Mucosa of descending colon (tissue), 3 donors: ENCODE results near the gene ADAM22. TPM values are rescaled to one million over a fixed set of nuclear protein-coding genes. Genes with fewer than 3 reads are reported as not detected.
A peak's percentile ranks its signal among the peaks of the same experiment; 100 is the strongest.

Experiments
- ATAC-seq: fragments of 200-7000 bp; cut with Tn5 transposase; one replicate; pipeline ENCODE4 v1.9.1; 2020; ENCODE audit warnings: mild to moderate bottlenecking, moderate library complexity
- DNase-seq, 3 donors: peaks; one replicate each; pipeline ENCODE4 v3.0.0-alpha.2; 2020
- H3K36me3 ChIP-seq: fragments of 200-600 bp; one replicate; pipeline ENCODE4 v1.8.0; 2021; ENCODE audit warnings: low read depth, mild to moderate bottlenecking
- H3K4me1 ChIP-seq: fragments of 200-600 bp; one replicate; pipeline ENCODE4 v1.8.0; 2021; ENCODE audit warnings: low read depth, mild to moderate bottlenecking
- H3K4me3 ChIP-seq: fragments of 200-600 bp; one replicate; pipeline ENCODE4 v1.8.0; 2021; ENCODE audit warnings: mild to moderate bottlenecking
- H3K9me3 ChIP-seq: fragments of 200-600 bp; one replicate; pipeline ENCODE4 v1.8.0; 2021; ENCODE audit warnings: mild to moderate bottlenecking
- intact Hi-C, 2 donors: fragments of 100-400 bp; cut with DNase I in 1 of 2; cut with micrococcal nuclease in 1 of 2; formaldehyde crosslinking; loops; one replicate each; pipeline versions ENCODE4 v1.11.0 to v1.11.1; 2022; cut with DNase I, micrococcal nuclease
- total RNA-seq, 3 donors: library from RNA; stranded (reverse); fragmentation: NEBNext Ultra II Directional in 2 of 3; extraction: Animal tissue kit (Norgen Biotek cat#: 25700) in 2 of 3; gene quantifications; one replicate each; pipeline versions ENCODE4 v1.2.1 to v1.2.4, GENCODE V29; 2021 to 2023
- TF ChIP-seq, protein P1 (sequence below): fragments of 200-600 bp; IDR thresholded peaks from one replicate; pipeline ENCODE4 v1.8.0; 2022; ENCODE audit warnings: antibody characterized with exemption, mild to moderate bottlenecking
- donor health status: DM: no; HTN: no; CAD: no; lungs with moderate emphysema.
- donor health status: DM: no; HTN: no; CAD: no.
- donor health status: DM: no; HTN: yes; CAD: no.

ADAM22 gene
- total RNA-seq, 3 donors from 2014 or later = 1.8 to 4.6 (median 3.7) TPM

DNA sequence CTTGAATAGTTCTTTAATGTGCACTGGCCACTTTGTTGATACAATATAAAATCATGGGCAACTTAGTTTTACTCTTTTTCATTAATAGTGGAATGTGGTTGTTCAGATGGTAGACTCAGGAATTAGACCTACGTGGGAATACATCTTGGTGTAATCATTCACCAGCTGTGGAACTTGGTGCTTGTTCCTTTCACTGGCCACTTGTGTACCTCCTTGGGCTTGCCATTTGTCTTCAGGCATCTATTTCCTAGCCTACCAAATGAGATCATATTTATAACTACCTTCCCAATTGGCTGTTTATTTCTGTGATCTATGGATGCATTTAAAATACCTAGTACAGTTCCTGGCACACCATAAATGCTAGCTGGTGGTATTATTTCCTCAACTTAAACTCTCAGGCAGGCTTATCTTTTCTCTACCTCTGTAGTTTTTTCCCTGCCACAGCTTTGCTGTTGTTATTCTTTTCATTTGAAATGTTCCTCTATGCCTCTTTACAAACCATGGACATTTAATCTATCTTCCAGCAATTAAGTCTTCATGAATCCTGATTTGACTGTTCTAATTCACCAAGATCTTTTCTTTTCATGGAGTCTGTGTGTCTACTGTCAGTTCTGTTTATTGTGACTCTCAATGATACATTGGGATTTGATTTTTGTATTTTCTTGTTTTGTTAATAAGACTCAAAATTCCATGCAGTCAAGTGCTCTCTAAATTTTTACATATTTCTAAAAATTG lies 113.0 kb downstream of the ADAM22 start:
- DNase-seq (no peak), ATAC-seq (peak; percentile 36)
- Histone ChIP-seq H3K36me3 (no peaks in the 10 kb centered on the region), H3K9me3 (no peaks in the 10 kb centered on the region), H3K4me1 (peaks cover 9% of the 10 kb centered on the region), H3K4me3 (no peak overlapping the region)
- TF ChIP-seq, protein P1, sequence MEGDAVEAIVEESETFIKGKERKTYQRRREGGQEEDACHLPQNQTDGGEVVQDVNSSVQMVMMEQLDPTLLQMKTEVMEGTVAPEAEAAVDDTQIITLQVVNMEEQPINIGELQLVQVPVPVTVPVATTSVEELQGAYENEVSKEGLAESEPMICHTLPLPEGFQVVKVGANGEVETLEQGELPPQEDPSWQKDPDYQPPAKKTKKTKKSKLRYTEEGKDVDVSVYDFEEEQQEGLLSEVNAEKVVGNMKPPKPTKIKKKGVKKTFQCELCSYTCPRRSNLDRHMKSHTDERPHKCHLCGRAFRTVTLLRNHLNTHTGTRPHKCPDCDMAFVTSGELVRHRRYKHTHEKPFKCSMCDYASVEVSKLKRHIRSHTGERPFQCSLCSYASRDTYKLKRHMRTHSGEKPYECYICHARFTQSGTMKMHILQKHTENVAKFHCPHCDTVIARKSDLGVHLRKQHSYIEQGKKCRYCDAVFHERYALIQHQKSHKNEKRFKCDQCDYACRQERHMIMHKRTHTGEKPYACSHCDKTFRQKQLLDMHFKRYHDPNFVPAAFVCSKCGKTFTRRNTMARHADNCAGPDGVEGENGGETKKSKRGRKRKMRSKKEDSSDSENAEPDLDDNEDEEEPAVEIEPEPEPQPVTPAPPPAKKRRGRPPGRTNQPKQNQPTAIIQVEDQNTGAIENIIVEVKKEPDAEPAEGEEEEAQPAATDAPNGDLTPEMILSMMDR = no peak
- intact Hi-C loops = no loop called here

- ATAC-seq = no peak
- intact Hi-C loops = no loop called here
Measured at GRCh38 chr7:88057655-88058054, 123.6 kb downstream of the ADAM22 start.

GRCh38 chr7:88062238-88062637 lies 128.2 kb downstream of the ADAM22 start:
- Histone ChIP-seq H3K4me1 (no peaks in the 10 kb centered on the region), H3K36me3 (no peaks in the 10 kb centered on the region), H3K9me3 (no peaks in the 10 kb centered on the region), H3K4me3 (no peak overlapping the region)
- TF ChIP-seq, protein P1 = no peak
- no peak for ATAC-seq
- no peak for DNase-seq
- intact Hi-C loops = no loop called here

More at GRCh38 chr7:88057655-88058054, 123.6 kb downstream of the ADAM22 start:
- TF ChIP-seq, protein P1 = no peak
- no peaks in the 10 kb centered on the region for H3K36me3 ChIP-seq
- no peak overlapping the region for H3K4me3 ChIP-seq
- no peaks in the 10 kb centered on the region for H3K9me3 ChIP-seq
- no peaks in the 10 kb centered on the region for H3K4me1 ChIP-seq
- no peak for DNase-seq

GRCh38 chr7:88069093-88069492 lies 135.0 kb downstream of the ADAM22 start:
- Histone ChIP-seq H3K9me3 (no peaks in the 10 kb centered on the region), H3K4me1 (no peaks in the 10 kb centered on the region), H3K36me3 (no peaks in the 10 kb centered on the region), H3K4me3 (no peak overlapping the region)
- no peak for DNase-seq
- intact Hi-C loops = no loop called here
- TF ChIP-seq, protein P1 = no peak
- ATAC-seq = no peak

DNA sequence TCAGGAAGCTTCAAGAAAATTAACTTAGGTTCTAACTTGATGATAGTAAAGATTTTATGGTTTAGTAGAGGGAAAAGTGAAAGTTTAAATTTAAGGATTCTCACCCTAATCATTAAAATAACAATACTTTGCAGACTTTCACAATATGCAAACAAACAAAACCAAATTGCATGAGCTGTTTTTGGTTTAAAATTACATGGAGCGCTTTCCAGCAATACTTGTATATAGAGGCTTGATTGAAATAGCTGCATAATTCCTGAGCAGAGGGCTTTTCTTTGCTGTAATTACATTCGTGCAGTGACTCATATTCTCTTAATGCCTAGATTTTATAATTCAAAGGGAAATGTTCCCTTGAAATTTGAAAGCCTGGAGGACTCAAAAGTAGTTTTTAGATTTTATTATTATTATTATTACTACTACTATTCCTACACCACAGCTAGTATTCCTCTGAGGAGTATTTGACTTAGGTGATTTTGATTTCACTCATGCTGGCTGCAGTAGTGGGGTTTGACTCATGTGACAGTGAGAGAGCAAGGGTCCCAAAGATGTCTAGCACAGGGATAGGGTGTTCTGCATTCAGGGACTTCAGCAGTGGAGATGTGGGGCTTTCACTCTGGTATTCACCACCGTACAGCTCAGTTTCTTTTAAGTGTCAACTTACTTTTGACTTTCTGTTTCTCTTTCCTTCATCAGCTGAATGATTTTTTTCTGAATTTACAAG lies 138.1 kb downstream of the ADAM22 start:
- no peak for ATAC-seq

More for the DNA sequence above, 138.1 kb downstream of the ADAM22 start:
- TF ChIP-seq, protein P1 = no peak
- Histone ChIP-seq H3K4me1 (no peaks in the 10 kb centered on the region), H3K9me3 (no peaks in the 10 kb centered on the region), H3K36me3 (no peaks in the 10 kb centered on the region), H3K4me3 (no peak overlapping the region)
- DNase-seq = no peak
- intact Hi-C loops = no loop called here
